Type B pancreatic cell (in vitro differentiated cells): ENCODE measurements around the gene UGT1A9. TPM values are rescaled to one million over a fixed set of nuclear protein-coding genes. Genes with fewer than 3 reads are reported as not detected.
"Not testable (repeated sequence)": the region's sequence is repeated elsewhere in the genome, so short reads cannot be mapped to it uniquely, and the experiment has no call there.

Experiments
- DNase-seq: peaks from one replicate; pipeline ENCODE4 v3.0.0; 2021; ENCODE audit warnings: mixed read lengths; ENCODE audit not compliant: unreplicated experiment; ENCODE audit errors: extremely low spot score
- H3K27ac Mint-ChIP-seq: 2 replicates; pipeline ENCODE4 v1.8.0; 2021; ENCODE audit warnings: mild to moderate bottlenecking, mixed read lengths
- H3K27me3 Mint-ChIP-seq: 2 replicates; pipeline ENCODE4 v1.8.0; 2021; ENCODE audit warnings: mixed read lengths
- H3K36me3 Mint-ChIP-seq: 2 replicates; pipeline ENCODE4 v1.8.0; 2021; ENCODE audit warnings: mixed read lengths
- H3K4me1 Mint-ChIP-seq: one replicate; pipeline ENCODE4 v1.8.0; 2021; ENCODE audit warnings: mixed read lengths; ENCODE audit not compliant: unreplicated experiment
- H3K4me3 Mint-ChIP-seq: 2 replicates; pipeline ENCODE4 v1.8.0; 2021; ENCODE audit warnings: mild to moderate bottlenecking, mixed read lengths
- H3K9me3 Mint-ChIP-seq: 2 replicates; pipeline ENCODE4 v1.8.0; 2021; ENCODE audit warnings: mixed read lengths
- CTCF ChIP-seq: fragments of 200-600 bp; sonication (generic); conservative IDR thresholded peaks from 2 replicates; pipeline ENCODE4 v1.5.0; 2021; ENCODE audit warnings: antibody characterized with exemption, mild to moderate bottlenecking
- long read RNA-seq: library from polyadenylated mRNA; unstranded; transcript quantifications from one replicate; pipeline ENCODE4 v2.0.0, GENCODE V29; 2020
- total RNA-seq: library from RNA; stranded (reverse); gene quantifications from 2 replicates; pipeline ENCODE4 v1.2.1, GENCODE V29; 2021; ENCODE audit warnings: low replicate concordance

Gene UGT1A9
- total RNA-seq: not detected in 2 replicates
- long read RNA-seq: 0 reads

- Mint-ChIP-seq H3K9me3 (no peaks in the 10 kb centered on the region), H3K27ac (no peak within 1 kb of the TSS), H3K4me1 (no peaks in the 10 kb centered on the region), H3K27me3 (peaks cover 10% of the 10 kb centered on the region), H3K4me3 (no peak within 1 kb of the TSS), H3K36me3 (no peaks in the 10 kb centered on the region)
- no peak for DNase-seq
- no peak for TF ChIP-seq CTCF
Measured at GRCh38 chr2:233671290-233672161, at the start of gene UGT1A9. TSS of gene UGT1A9 (plus strand) at chr2:233671898. CDS start at chr2:233671935, 37 bp downstream.

- Mint-ChIP-seq H3K4me1 (no peaks in the 10 kb centered on the region), H3K9me3 (peaks cover 4% of the 10 kb centered on the region), H3K4me3 (no peak overlapping the region), H3K27me3 (peaks cover 24% of the 10 kb centered on the region), H3K36me3 (no peaks in the 10 kb centered on the region), H3K27ac (no peak overlapping the region)
- DNase-seq: no peak
- no peak for TF ChIP-seq CTCF
Measured at GRCh38 chr2:233627331-233628025, 44.2 kb upstream of the UGT1A9 start.

- H3K9me3 Mint-ChIP-seq, H3K4me1 Mint-ChIP-seq, H3K27ac Mint-ChIP-seq, H3K36me3 Mint-ChIP-seq, H3K4me3 Mint-ChIP-seq, DNase-seq: not testable (repeated sequence)
- H3K27me3 Mint-ChIP-seq: peaks cover 46% of the 10 kb centered on the region
Measured at GRCh38 chr2:233636306-233636705, 35.4 kb upstream of the UGT1A9 start, which contains the start of gene UGT1A10. TSS of gene UGT1A10 (plus strand) at chr2:233636448. CDS start at chr2:233636523, 75 bp downstream.

GRCh38 chr2:233638836-233639235, 32.9 kb upstream of the UGT1A9 start:
- H3K27me3 Mint-ChIP-seq: peaks cover 40% of the 10 kb centered on the region
- no peak for DNase-seq
- H3K9me3 Mint-ChIP-seq: peaks cover 4% of the 10 kb centered on the region
- no peak overlapping the region for H3K4me3 Mint-ChIP-seq
- H3K4me1 Mint-ChIP-seq: no peaks in the 10 kb centered on the region
- no peak overlapping the region for H3K27ac Mint-ChIP-seq
- no peaks in the 10 kb centered on the region for H3K36me3 Mint-ChIP-seq
- no peak for TF ChIP-seq CTCF

- Mint-ChIP-seq H3K27ac (no peak overlapping the region), H3K9me3 (peaks cover 4% of the 10 kb centered on the region)
Measured at GRCh38 chr2:233639860-233640259, 31.8 kb upstream of the UGT1A9 start.

More at GRCh38 chr2:233639860-233640259, 31.8 kb upstream of the UGT1A9 start:
- H3K36me3 Mint-ChIP-seq: no peaks in the 10 kb centered on the region
- no peak overlapping the region for H3K4me3 Mint-ChIP-seq
- H3K4me1 Mint-ChIP-seq: no peaks in the 10 kb centered on the region
- DNase-seq: no peak
- TF ChIP-seq CTCF: no peak
- peaks cover 34% of the 10 kb centered on the region for H3K27me3 Mint-ChIP-seq
